Measurements from ENCODE around the gene VWF.

DNA sequence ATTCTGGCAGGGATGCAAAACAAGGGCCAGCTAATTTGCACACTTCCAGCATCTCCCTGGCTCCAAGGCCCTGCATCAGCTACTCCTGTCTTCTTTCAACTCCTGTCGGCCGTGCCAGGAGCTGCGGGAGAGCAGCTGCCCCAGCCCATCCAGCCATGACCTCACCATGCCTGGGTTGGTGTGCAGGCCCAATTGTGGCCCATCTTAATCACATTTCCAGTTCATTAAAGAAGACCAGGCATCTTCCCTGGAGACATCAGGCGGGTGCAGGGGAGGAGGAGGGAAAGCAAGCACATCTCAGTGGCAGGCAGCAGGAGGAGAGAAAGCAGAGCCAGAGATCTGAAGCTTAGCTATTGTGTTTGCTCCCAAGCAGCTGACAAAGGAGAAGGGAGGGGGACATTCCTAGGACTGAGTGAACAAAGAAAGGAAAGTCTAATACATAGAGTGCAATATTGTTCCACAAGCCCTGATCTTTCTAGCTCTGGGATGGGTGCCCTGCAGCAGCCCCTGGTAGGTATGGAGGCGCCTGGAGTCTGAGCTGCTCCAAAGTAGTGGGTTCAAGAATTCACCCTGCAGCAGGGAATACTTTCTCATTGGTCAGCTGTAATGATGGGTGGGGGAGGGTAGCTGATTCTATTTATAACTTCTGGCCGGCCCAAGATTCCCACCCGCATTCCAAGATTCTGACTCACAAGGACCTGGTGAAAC lies 40.1 kb downstream of the VWF start:
- TF ChIP-seq, protein P1, sequence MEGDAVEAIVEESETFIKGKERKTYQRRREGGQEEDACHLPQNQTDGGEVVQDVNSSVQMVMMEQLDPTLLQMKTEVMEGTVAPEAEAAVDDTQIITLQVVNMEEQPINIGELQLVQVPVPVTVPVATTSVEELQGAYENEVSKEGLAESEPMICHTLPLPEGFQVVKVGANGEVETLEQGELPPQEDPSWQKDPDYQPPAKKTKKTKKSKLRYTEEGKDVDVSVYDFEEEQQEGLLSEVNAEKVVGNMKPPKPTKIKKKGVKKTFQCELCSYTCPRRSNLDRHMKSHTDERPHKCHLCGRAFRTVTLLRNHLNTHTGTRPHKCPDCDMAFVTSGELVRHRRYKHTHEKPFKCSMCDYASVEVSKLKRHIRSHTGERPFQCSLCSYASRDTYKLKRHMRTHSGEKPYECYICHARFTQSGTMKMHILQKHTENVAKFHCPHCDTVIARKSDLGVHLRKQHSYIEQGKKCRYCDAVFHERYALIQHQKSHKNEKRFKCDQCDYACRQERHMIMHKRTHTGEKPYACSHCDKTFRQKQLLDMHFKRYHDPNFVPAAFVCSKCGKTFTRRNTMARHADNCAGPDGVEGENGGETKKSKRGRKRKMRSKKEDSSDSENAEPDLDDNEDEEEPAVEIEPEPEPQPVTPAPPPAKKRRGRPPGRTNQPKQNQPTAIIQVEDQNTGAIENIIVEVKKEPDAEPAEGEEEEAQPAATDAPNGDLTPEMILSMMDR (IDR thresholded peaks at IDR 0.05): no peak
- TF ChIP-seq POLR2A (IDR thresholded peaks at IDR 0.05): no peak

Measured in heart left ventricle (tissue), 13 donors.